ENCODE measurements around the gene VPS16. TPM values are rescaled to one million over a fixed set of nuclear protein-coding genes. Genes with fewer than 3 reads are reported as not detected.

VPS16 gene
- total and polyA plus RNA-seq, 2 of the 8 experiments (the other 6 are each of a cell fraction or from before 2014, with no cell fraction given), result 23.8 to 25.9 TPM

DNA sequence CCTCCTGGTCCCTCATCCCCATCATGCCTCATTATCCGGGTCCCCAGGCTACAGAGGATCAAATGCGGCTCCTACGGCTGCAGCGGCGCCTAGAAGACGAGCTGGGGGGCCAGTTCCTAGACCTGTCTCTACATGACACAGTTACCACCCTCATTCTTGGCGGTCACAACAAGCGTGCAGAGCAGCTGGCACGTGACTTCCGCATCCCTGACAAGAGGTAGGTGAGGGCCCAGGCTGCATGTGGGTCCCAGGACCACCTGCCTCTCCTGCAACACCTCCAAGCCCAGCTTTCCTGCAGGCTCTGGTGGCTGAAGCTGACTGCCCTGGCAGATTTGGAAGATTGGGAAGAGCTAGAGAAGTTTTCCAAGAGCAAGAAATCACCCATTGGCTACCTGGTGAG lies 24.6 kb downstream of the VPS16 start:
- WGBS, 2 experiments (ENCODE audit: extremely low coverage in 1 of 2, insufficient coverage in 1 of 2, insufficient read length in 1 of 2, insufficient replicate concordance in 2 of 2, low coverage in 1 of 2, low lambda C conversion rate in 2 of 2, missing lambda C conversion rate in 1 of 2), result 95% methylated on average over 10 of the region's 10 CpGs; no CpG with 5 or more reads in 1 of the 2 experiments
- no peak for FAIRE-seq
- TF ChIP-seq CBX5 (IDR thresholded peaks at IDR 0.05; ENCODE audit: low read depth, low read length) (no peak), CBX8 (IDR thresholded peaks at IDR 0.05; ENCODE audit: borderline replicate concordance, low read depth, low read length) (no peak), YY1 (IDR thresholded peaks at IDR 0.05; ENCODE audit: low read depth, low read length) (no peak), SIRT6 (IDR thresholded peaks at IDR 0.05; ENCODE audit: low read length) (no peak), SP1 (IDR thresholded peaks at IDR 0.05; ENCODE audit: low read depth, low read length) (no peak), CEBPB (IDR thresholded peaks at IDR 0.05; ENCODE audit: low read depth, low read length) (no peak)
- TF ChIP-seq, protein P1, sequence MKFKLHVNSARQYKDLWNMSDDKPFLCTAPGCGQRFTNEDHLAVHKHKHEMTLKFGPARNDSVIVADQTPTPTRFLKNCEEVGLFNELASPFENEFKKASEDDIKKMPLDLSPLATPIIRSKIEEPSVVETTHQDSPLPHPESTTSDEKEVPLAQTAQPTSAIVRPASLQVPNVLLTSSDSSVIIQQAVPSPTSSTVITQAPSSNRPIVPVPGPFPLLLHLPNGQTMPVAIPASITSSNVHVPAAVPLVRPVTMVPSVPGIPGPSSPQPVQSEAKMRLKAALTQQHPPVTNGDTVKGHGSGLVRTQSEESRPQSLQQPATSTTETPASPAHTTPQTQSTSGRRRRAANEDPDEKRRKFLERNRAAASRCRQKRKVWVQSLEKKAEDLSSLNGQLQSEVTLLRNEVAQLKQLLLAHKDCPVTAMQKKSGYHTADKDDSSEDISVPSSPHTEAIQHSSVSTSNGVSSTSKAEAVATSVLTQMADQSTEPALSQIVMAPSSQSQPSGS (IDR thresholded peaks at IDR 0.05; ENCODE audit: low read length), result no peak
- TF ChIP-seq, protein P2, sequence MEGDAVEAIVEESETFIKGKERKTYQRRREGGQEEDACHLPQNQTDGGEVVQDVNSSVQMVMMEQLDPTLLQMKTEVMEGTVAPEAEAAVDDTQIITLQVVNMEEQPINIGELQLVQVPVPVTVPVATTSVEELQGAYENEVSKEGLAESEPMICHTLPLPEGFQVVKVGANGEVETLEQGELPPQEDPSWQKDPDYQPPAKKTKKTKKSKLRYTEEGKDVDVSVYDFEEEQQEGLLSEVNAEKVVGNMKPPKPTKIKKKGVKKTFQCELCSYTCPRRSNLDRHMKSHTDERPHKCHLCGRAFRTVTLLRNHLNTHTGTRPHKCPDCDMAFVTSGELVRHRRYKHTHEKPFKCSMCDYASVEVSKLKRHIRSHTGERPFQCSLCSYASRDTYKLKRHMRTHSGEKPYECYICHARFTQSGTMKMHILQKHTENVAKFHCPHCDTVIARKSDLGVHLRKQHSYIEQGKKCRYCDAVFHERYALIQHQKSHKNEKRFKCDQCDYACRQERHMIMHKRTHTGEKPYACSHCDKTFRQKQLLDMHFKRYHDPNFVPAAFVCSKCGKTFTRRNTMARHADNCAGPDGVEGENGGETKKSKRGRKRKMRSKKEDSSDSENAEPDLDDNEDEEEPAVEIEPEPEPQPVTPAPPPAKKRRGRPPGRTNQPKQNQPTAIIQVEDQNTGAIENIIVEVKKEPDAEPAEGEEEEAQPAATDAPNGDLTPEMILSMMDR (IDR thresholded peaks at IDR 0.05; ENCODE audit: control extremely low read depth in 1 of 3, insufficient read depth in 1 of 3, low read depth in 1 of 3, low read length in 3 of 3), result no peak
- Histone ChIP-seq H2BK5ac (ENCODE audit: low read depth, low read length) (no peak overlapping the region), H4K5ac (ENCODE audit: insufficient read length, low read depth, low read length) (no peak overlapping the region), H3K18ac (ENCODE audit: extremely low read depth, low read length) (no peak overlapping the region), H3K4me2 (ENCODE audit: insufficient read depth in 1 of 2, low read depth in 2 of 2, low read length in 2 of 2) (no peak overlapping the region), H2BK20ac (ENCODE audit: low read length) (no peak overlapping the region), H3K9ac (replicated peaks in 1 of 4; ENCODE audit: extremely low read depth in 1 of 4, low read depth in 3 of 4, low read length in 3 of 4) (no peak overlapping the region), H3K4ac (replicated peaks; ENCODE audit: insufficient read length, low read depth, low read length) (no peak overlapping the region), H4K91ac (replicated peaks; ENCODE audit: insufficient read length, low read length) (no peak overlapping the region), H3K4me3 (ENCODE audit: extremely low read depth in 1 of 4, insufficient read depth in 2 of 4, low read depth in 3 of 4, low read length in 4 of 4) (no peak overlapping the region), H3K23ac (ENCODE audit: insufficient read length) (no peak overlapping the region), H2AK5ac (ENCODE audit: low read depth, low read length) (no peak overlapping the region), H4K20me1 (replicated peaks in 1 of 2; ENCODE audit: control insufficient read depth in 1 of 2, insufficient read depth in 2 of 2, low read length in 2 of 2) (peaks cover 0 to 3% of the 10 kb centered on the region in 2 experiments), H3K79me2 (ENCODE audit: control insufficient read depth in 1 of 2, insufficient read depth in 2 of 2, low read length in 2 of 2) (no peaks in the 10 kb centered on the region), H3K4me1 (replicated peaks in 1 of 4; ENCODE audit: control insufficient read depth in 3 of 4, insufficient read depth in 4 of 4, low read length in 3 of 4) (no peaks in the 10 kb centered on the region), H2AFZ (ENCODE audit: low read length) (no peak overlapping the region), H3K27me3 (replicated peaks in 1 of 4; ENCODE audit: control insufficient read depth in 3 of 4, extremely low read depth in 1 of 4, insufficient read depth in 3 of 4, low read length in 3 of 4) (no peaks in the 10 kb centered on the region), H3K9me3 (ENCODE audit: insufficient read depth in 2 of 2, low read depth in 1 of 2, low read length in 1 of 2) (no peaks in the 10 kb centered on the region), H3K79me1 (ENCODE audit: low read depth, low read length) (no peaks in the 10 kb centered on the region), H3K56ac (replicated peaks; ENCODE audit: insufficient read length, low read depth, low read length) (no peak overlapping the region), H3K27ac (ENCODE audit: low read depth, low read length) (no peak overlapping the region), H3K23me2 (ENCODE audit: low read depth, low read length) (no peaks in the 10 kb centered on the region), H3K14ac (ENCODE audit: insufficient read length) (no peak overlapping the region), H2BK12ac (ENCODE audit: low read depth, low read length) (no peak overlapping the region), H2BK15ac (ENCODE audit: low read length) (no peak overlapping the region), H3K36me3 (ENCODE audit: control insufficient read depth in 2 of 4, insufficient read depth in 4 of 4, low read length in 3 of 4) (no peaks in the 10 kb centered on the region; a peak in 1 of 8 replicates), H4K8ac (ENCODE audit: extremely low read depth, insufficient read depth, low read length) (no peak overlapping the region), H2BK120ac (replicated peaks; ENCODE audit: low read depth, low read length) (no peak overlapping the region)
- DNase-seq (ENCODE audit: low read depth in 1 of 2, low spot score in 2 of 2), result no peak
- ChIA-PET CTCF (ENCODE audit: partially characterized antibody) (interaction anchor here (0.5 to 4.6 kb wide), 40 partner anchors 10 to 424 kb away, joined by 3 to 23 read pairs (median 4); partner anchors contain the start of genes CPXM1 and GNRH2), POLR2A (ENCODE audit: partially characterized antibody) (interaction anchor here (0.6 to 1.5 kb wide), 3 partner anchors 13 to 474 kb away, joined by 3 read pairs; no protein-coding TSS in a partner anchor)
